Testis (tissue), 2 donors: ENCODE measurements around the gene MPHOSPH9.

Source experiments
- CTCF ChIP-seq, 3 experiments: fragments of 450-650 bp in 2 of 3; fragments of 200-600 bp in 1 of 3; sonication (generic) in 1 of 3; IDR thresholded peaks; one replicate each; pipeline ENCODE4 v1.5.1; 2016 to 2019; ENCODE audit warnings: antibody characterized with exemption in 3 of 3, mild to moderate bottlenecking in 2 of 3, moderate library complexity in 1 of 3
- POLR2A ChIP-seq: fragments of 450-650 bp; IDR thresholded peaks from one replicate; pipeline ENCODE4 v1.6.1; 2017; ENCODE audit warnings: antibody characterized with exemption, mild to moderate bottlenecking, moderate library complexity

GRCh38 chr12:123263196-123263817, 30.4 kb upstream of the MPHOSPH9 start:
- TF ChIP-seq CTCF (IDR thresholded peaks at IDR 0.05) (no peak), POLR2A (no peak)
